Right atrium auricular region (tissue), 2 donors: Measurements from ENCODE around the gene GPC6. TPM values are rescaled to one million over a fixed set of nuclear protein-coding genes. Genes with fewer than 3 reads are reported as not detected.

ENCODE experiments used
- DNase-seq: peaks from one replicate; pipeline ENCODE4 v3.0.0-alpha.2; 2019; ENCODE audit warnings: low spot score
- H3K27ac ChIP-seq, 2 donors: fragments of 200-600 bp; sonication (generic); 1 replicate in 1 of 2; 2 replicates in 1 of 2; pipeline ENCODE4 v1.5.1; 2016 to 2019
- H3K27me3 ChIP-seq, 2 donors: fragments of 200-600 bp; sonication (generic); one replicate each; pipeline versions ENCODE4 v1.5.1 to v1.6.0; 2017 to 2019
- H3K36me3 ChIP-seq: fragments of 200-600 bp; sonication (generic); one replicate; pipeline ENCODE4 v1.5.1; 2016
- H3K4me1 ChIP-seq, 2 donors: fragments of 200-600 bp; sonication (generic); one replicate each; pipeline versions ENCODE4 v1.5.1 to v1.6.0; 2017 to 2019
- H3K4me3 ChIP-seq, 2 donors: fragments of 200-600 bp; sonication (generic); 1 replicate in 1 of 2; 2 replicates in 1 of 2; pipeline ENCODE4 v1.5.1; 2017 to 2019; ENCODE audit warnings: mild to moderate bottlenecking in 1 of 2, moderate library complexity in 1 of 2
- H3K9me3 ChIP-seq, 2 donors: fragments of 200-600 bp; sonication (generic); one replicate each; pipeline ENCODE4 v1.5.1; 2019
- CTCF ChIP-seq, 2 donors: fragments of 200-600 bp; sonication (generic); IDR thresholded peaks; one replicate each; pipeline ENCODE4 v1.5.1; 2019; ENCODE audit warnings: antibody characterized with exemption in 2 of 2
- total RNA-seq, 2 donors: library from RNA; depleted of rRNA; stranded (reverse); fragments of >200 nt; gene quantifications; one replicate each; pipeline ENCODE4 v1.1.0, GENCODE V29; 2016

Gene GPC6
- total RNA-seq, 2 donors from 2014 or later = 1.3 to 3.8 TPM

- H3K4me1 ChIP-seq = no peaks in the 10 kb centered on the region
- H3K36me3 ChIP-seq = no peaks in the 10 kb centered on the region
- H3K27me3 ChIP-seq = no peaks in the 10 kb centered on the region
- H3K4me3 ChIP-seq = no peak overlapping the region
- peaks cover 0 to 15% of the 10 kb centered on the region in 2 donors for H3K9me3 ChIP-seq
- TF ChIP-seq CTCF (IDR thresholded peaks at IDR 0.05) = no peak
- DNase-seq = no peak
- H3K27ac ChIP-seq = no peak overlapping the region
These were observed 1015.9 kb downstream of the GPC6 start for GRCh38 chr13:94242554-94242953.

- no peak for DNase-seq
- Histone ChIP-seq H3K4me1 (no peaks in the 10 kb centered on the region), H3K27ac (no peak overlapping the region), H3K27me3 (no peaks in the 10 kb centered on the region), H3K36me3 (no peaks in the 10 kb centered on the region), H3K9me3 (peaks cover 0 to 15% of the 10 kb centered on the region in 2 donors), H3K4me3 (no peak overlapping the region)
- TF ChIP-seq CTCF (IDR thresholded peaks at IDR 0.05) = no peak
These were observed 1016.9 kb downstream of the GPC6 start for GRCh38 chr13:94243551-94243950.

- no peaks in the 10 kb centered on the region for H3K36me3 ChIP-seq
- no peak for TF ChIP-seq CTCF (IDR thresholded peaks at IDR 0.05)
- no peak overlapping the region for H3K4me3 ChIP-seq
- H3K27me3 ChIP-seq = no peaks in the 10 kb centered on the region
- H3K4me1 ChIP-seq = no peaks in the 10 kb centered on the region
- no peak overlapping the region for H3K27ac ChIP-seq
- peaks cover 0 to 15% of the 10 kb centered on the region in 2 donors for H3K9me3 ChIP-seq
- DNase-seq = no peak
These were observed 1019.9 kb downstream of the GPC6 start for GRCh38 chr13:94246495-94246894.

GRCh38 chr13:94247890-94248289 is 1021.3 kb downstream of the GPC6 start:
- no peak for TF ChIP-seq CTCF (IDR thresholded peaks at IDR 0.05)
- no peak for DNase-seq
- Histone ChIP-seq H3K4me3 (no peak overlapping the region), H3K27me3 (no peaks in the 10 kb centered on the region), H3K4me1 (no peaks in the 10 kb centered on the region), H3K36me3 (no peaks in the 10 kb centered on the region), H3K9me3 (peaks cover 0 to 15% of the 10 kb centered on the region in 2 donors), H3K27ac (no peak overlapping the region)

- H3K4me1 ChIP-seq = no peaks in the 10 kb centered on the region
- no peak overlapping the region for H3K4me3 ChIP-seq
- no peaks in the 10 kb centered on the region for H3K36me3 ChIP-seq
- H3K27ac ChIP-seq = no peak overlapping the region
- no peak for TF ChIP-seq CTCF (IDR thresholded peaks at IDR 0.05)
- H3K27me3 ChIP-seq = no peaks in the 10 kb centered on the region
- no peak for DNase-seq
- peaks cover 0 to 15% of the 10 kb centered on the region in 2 donors for H3K9me3 ChIP-seq
These were observed 1022.0 kb downstream of the GPC6 start for GRCh38 chr13:94248454-94249228.

- no peak for TF ChIP-seq CTCF (IDR thresholded peaks at IDR 0.05)
- Histone ChIP-seq H3K4me1 (no peaks in the 10 kb centered on the region), H3K36me3 (no peaks in the 10 kb centered on the region), H3K27me3 (no peaks in the 10 kb centered on the region), H3K27ac (no peak overlapping the region), H3K4me3 (no peak overlapping the region), H3K9me3 (peaks cover 0 to 15% of the 10 kb centered on the region in 2 donors)
- no peak for DNase-seq
These were observed 1022.9 kb downstream of the GPC6 start for GRCh38 chr13:94249512-94249911.
